PC-9 (cell line): Measurements from ENCODE around the gene FAM193A. TPM values are rescaled to one million over a fixed set of nuclear protein-coding genes. Genes with fewer than 3 reads are reported as not detected.

Experiments used
- BruUV-seq: library from RNA; stranded (reverse); fragments of 400-500 nt; replicated peaks from 2 replicates; lab custom pipeline; 2021; lab: Mats Ljungman, UMichigan
- CTCF ChIA-PET: fragments of 300-600 bp; sonication (Branson Sonifier 250); formaldehyde crosslinking; loops from one replicate; lab custom pipeline; 2022; ENCODE audit warnings: antibody characterized with exemption; lab: Charles Lee
- POLR2A ChIA-PET: fragments of 300-600 bp; sonication (Branson Sonifier 250); formaldehyde crosslinking; loops from one replicate; lab custom pipeline; 2022; ENCODE audit warnings: antibody characterized with exemption; ENCODE audit not compliant: unreplicated experiment; lab: Charles Lee
- DNase-seq, 2 experiments: peaks; one replicate each; pipeline versions ENCODE4 v3.0.0 to v3.0.0-alpha.2; 2015 to 2022; ENCODE audit warnings: mixed read lengths in 1 of 2
- H2AFZ ChIP-seq: fragments of 200-600 bp; sonication (generic); 2 replicates; pipeline ENCODE4 v1.8.1; 2017; ENCODE audit warnings: antibody characterized with exemption
- H3F3A ChIP-seq: fragments of 200-600 bp; sonication (generic); 2 replicates; pipeline ENCODE4 v1.8.1; 2017; ENCODE audit warnings: antibody characterized with exemption, mild to moderate bottlenecking, low read depth; ENCODE audit not compliant: insufficient read depth
- H3K27ac ChIP-seq: fragments of 200-600 bp; sonication (generic); 2 replicates; pipeline ENCODE4 v1.6.1; 2016; ENCODE audit warnings: mixed run types
- H3K27me3 ChIP-seq: fragments of 200-600 bp; sonication (generic); 2 replicates; pipeline ENCODE4 v1.6.1; 2016; ENCODE audit warnings: low read depth, mixed run types; ENCODE audit not compliant: insufficient read depth
- H3K36me3 ChIP-seq: fragments of 200-600 bp; sonication (generic); 2 replicates; pipeline ENCODE4 v1.6.1; 2016; ENCODE audit warnings: low read depth, mixed run types
- H3K4me1 ChIP-seq: fragments of 200-600 bp; sonication (generic); replicated peaks from 2 replicates; pipeline ENCODE4 v1.6.1; 2016; ENCODE audit warnings: mixed run types; ENCODE audit not compliant: insufficient read depth
- H3K4me2 ChIP-seq: fragments of 200-600 bp; sonication (generic); 2 replicates; pipeline ENCODE4 v1.6.1; 2017; ENCODE audit warnings: mixed run types
- H3K4me3 ChIP-seq: fragments of 200-600 bp; sonication (generic); 2 replicates; pipeline ENCODE4 v1.6.1; 2016; ENCODE audit warnings: mixed run types
- H3K79me2 ChIP-seq: fragments of 200-600 bp; sonication (generic); 2 replicates; pipeline ENCODE4 v1.6.1; 2017; ENCODE audit warnings: low read depth, mixed run types
- H3K9me2 ChIP-seq: fragments of 200-600 bp; sonication (generic); 2 replicates; pipeline ENCODE4 v1.8.1; 2017; ENCODE audit warnings: mild to moderate bottlenecking; ENCODE audit not compliant: insufficient read depth
- H3K9me3 ChIP-seq: fragments of 200-600 bp; sonication (generic); 2 replicates; pipeline ENCODE4 v1.8.1; 2016; ENCODE audit warnings: low read depth; ENCODE audit not compliant: insufficient read depth
- H4K20me1 ChIP-seq: fragments of 200-600 bp; sonication (generic); 2 replicates; pipeline ENCODE4 v1.8.1; 2017; ENCODE audit not compliant: insufficient read depth
- EZH2 ChIP-seq: fragments of 200-600 bp; sonication (generic); IDR thresholded peaks from 2 replicates; pipeline ENCODE4 v1.8.0; 2017; ENCODE audit warnings: antibody characterized with exemption, low read depth
- intact Hi-C: fragments of 100-400 bp; cut with micrococcal nuclease; formaldehyde crosslinking; loops from one replicate; pipeline ENCODE4 v1.10.0; 2022; ENCODE audit not compliant: unreplicated experiment
- total RNA-seq: library from RNA; stranded (reverse); gene quantifications from 2 replicates; pipeline ENCODE4 v1.2.3, GENCODE V29; 2021
- TF ChIP-seq, protein P1 (sequence below): fragments of 200-600 bp; sonication (generic); conservative IDR thresholded peaks from 2 replicates; pipeline ENCODE4 v1.6.1; 2017; ENCODE audit warnings: mixed run types, antibody characterized with exemption, mild to moderate bottlenecking, moderate library complexity

Gene FAM193A
- total RNA-seq, 1 experiment from 2014 or later, result 23.4 TPM

DNA sequence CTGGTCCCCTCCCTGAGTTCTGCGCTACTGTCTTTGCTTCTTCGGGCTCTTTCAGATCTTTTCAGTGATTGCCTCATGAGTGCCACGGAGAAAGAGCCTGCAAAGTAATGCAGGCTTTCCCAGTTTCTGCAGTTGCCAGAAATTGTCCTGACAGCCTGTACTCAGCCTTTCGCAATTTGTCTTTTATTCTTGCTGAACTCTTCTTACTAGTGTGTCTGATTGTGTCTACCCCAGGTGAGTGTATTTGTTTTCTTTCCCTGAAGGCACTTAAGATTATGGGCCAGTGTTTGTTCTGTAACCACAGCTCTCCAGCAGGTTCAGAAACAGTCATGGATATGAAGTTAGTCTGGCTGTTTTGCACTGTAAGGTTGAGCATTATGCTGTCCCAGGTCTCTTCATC lies 47.1 kb downstream of the FAM193A start:
- no peak overlapping the region for H3K27ac ChIP-seq
- CTCF ChIA-PET, result no interaction called here
- H3K9me3 ChIP-seq, result no peaks in the 10 kb centered on the region
- peaks cover 51% of the 10 kb centered on the region for H4K20me1 ChIP-seq
- peak overlapping the region; percentile 14; the same call in 1 of the 2 replicates for H3K4me3 ChIP-seq
- TF ChIP-seq, protein P1, sequence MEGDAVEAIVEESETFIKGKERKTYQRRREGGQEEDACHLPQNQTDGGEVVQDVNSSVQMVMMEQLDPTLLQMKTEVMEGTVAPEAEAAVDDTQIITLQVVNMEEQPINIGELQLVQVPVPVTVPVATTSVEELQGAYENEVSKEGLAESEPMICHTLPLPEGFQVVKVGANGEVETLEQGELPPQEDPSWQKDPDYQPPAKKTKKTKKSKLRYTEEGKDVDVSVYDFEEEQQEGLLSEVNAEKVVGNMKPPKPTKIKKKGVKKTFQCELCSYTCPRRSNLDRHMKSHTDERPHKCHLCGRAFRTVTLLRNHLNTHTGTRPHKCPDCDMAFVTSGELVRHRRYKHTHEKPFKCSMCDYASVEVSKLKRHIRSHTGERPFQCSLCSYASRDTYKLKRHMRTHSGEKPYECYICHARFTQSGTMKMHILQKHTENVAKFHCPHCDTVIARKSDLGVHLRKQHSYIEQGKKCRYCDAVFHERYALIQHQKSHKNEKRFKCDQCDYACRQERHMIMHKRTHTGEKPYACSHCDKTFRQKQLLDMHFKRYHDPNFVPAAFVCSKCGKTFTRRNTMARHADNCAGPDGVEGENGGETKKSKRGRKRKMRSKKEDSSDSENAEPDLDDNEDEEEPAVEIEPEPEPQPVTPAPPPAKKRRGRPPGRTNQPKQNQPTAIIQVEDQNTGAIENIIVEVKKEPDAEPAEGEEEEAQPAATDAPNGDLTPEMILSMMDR, result no peak
- no peak for TF ChIP-seq EZH2
- no peaks in the 10 kb centered on the region for H3K9me2 ChIP-seq
- DNase-seq, result peak; percentile 18 to 86
- peak overlapping the region; percentile 60 for H3K4me2 ChIP-seq
- no TSS peak for BruUV-seq
- no peaks in the 10 kb centered on the region for H3K27me3 ChIP-seq
- H3K4me1 ChIP-seq, result peaks cover 24% of the 10 kb centered on the region
- peaks cover 51% of the 10 kb centered on the region for H3K79me2 ChIP-seq
- intact Hi-C loops, result no loop called here
- H2AFZ ChIP-seq, result no peak overlapping the region
- POLR2A ChIA-PET, result interaction anchor here (0.5 to 0.6 kb wide), 2 partner anchors 360 to 393 kb away, joined by 3 to 4 read pairs; no protein-coding TSS in a partner anchor
- peaks cover 17% of the 10 kb centered on the region; the same call in 1 of the 2 replicates for H3F3A ChIP-seq
- H3K36me3 ChIP-seq, result no peaks in the 10 kb centered on the region

DNA sequence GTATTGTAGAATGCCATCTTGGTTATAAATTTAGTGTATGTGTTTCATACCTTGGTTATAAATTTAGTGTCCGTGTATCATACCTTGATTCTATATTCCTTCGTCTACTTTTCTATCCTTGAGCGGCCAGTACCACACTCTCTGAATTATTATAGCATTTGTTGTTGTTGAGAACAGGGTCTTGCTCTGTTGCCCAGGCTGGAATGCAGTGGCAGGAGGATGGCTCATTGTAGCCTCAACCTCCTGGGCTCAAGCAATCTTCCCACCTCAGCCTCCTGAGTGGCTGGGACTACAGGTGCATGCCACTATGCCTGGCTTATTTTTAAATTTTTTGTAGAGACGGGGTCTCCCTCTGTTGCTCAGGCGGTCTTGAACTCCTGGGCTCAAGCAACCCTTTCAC lies 50.1 kb downstream of the FAM193A start:
- Histone ChIP-seq H3K4me3 (no peak overlapping the region), H3K9me3 (no peaks in the 10 kb centered on the region), H2AFZ (no peak overlapping the region), H3F3A (peaks cover 17% of the 10 kb centered on the region; the same call in 1 of the 2 replicates), H3K4me1 (peaks cover 24% of the 10 kb centered on the region), H3K9me2 (no peaks in the 10 kb centered on the region), H3K27ac (no peak overlapping the region), H4K20me1 (peaks cover 51% of the 10 kb centered on the region), H3K79me2 (peaks cover 58% of the 10 kb centered on the region), H3K4me2 (no peak overlapping the region), H3K27me3 (no peaks in the 10 kb centered on the region), H3K36me3 (no peaks in the 10 kb centered on the region)
- no peak for DNase-seq
- ChIA-PET POLR2A (no interaction called here), CTCF (no interaction called here)
- BruUV-seq, result no TSS peak
- intact Hi-C loops, result no loop called here
- TF ChIP-seq, protein P1, result no peak
- TF ChIP-seq EZH2, result no peak

GRCh38 chr4:2587213-2587823 lies 50.9 kb downstream of the FAM193A start:
- DNase-seq, result no peak
- Histone ChIP-seq H3K36me3 (no peaks in the 10 kb centered on the region), H3K4me2 (no peak overlapping the region), H3K27me3 (no peaks in the 10 kb centered on the region), H3K9me3 (no peaks in the 10 kb centered on the region), H3K79me2 (peaks cover 52% of the 10 kb centered on the region), H4K20me1 (peaks cover 45% of the 10 kb centered on the region), H3K4me3 (no peak overlapping the region), H3K9me2 (no peaks in the 10 kb centered on the region), H3K27ac (no peak overlapping the region), H3K4me1 (peaks cover 20% of the 10 kb centered on the region), H2AFZ (no peak overlapping the region), H3F3A (peaks cover 17% of the 10 kb centered on the region; the same call in 1 of the 2 replicates)
- no peak for TF ChIP-seq EZH2
- TF ChIP-seq, protein P1, result no peak
- POLR2A ChIA-PET, result interaction anchor here (0.6 kb wide), 1 partner anchor 51 kb away, joined by 8 read pairs; no protein-coding TSS in a partner anchor
- intact Hi-C loops, result no loop called here
- CTCF ChIA-PET, result no interaction called here
- BruUV-seq, result no TSS peak
